IMR-90 (cell line): ENCODE results near the gene EPHA2. TPM values are rescaled to one million over a fixed set of nuclear protein-coding genes. Genes with fewer than 3 reads are reported as not detected.

Experiments used
- ATAC-seq: fragments of 200-7000 bp; cut with Tn5 transposase; 2 replicates; pipeline ENCODE4 v1.9.1; 2020; ENCODE audit warnings: low read depth, mild to moderate bottlenecking, moderate library complexity
- BruUV-seq: library from RNA; stranded (reverse); fragments of 400-500 nt; replicated peaks from 2 replicates; lab custom pipeline; 2021; lab: Mats Ljungman, UMichigan
- CTCF ChIA-PET: fragments of 300-600 bp; formaldehyde crosslinking; extraction: SDS; loops from one replicate; lab custom pipeline; 2021; ENCODE audit warnings: antibody characterized with exemption; lab: Yijun Ruan, JAX
- POLR2A ChIA-PET: fragments of 300-600 bp; sonication (Branson Sonifier 250); formaldehyde crosslinking; loops from one replicate; lab custom pipeline; 2022; ENCODE audit warnings: antibody characterized with exemption; ENCODE audit not compliant: unreplicated experiment; lab: Charles Lee
- DNase-seq: peaks from one replicate; pipeline ENCODE4 v3.0.0; 2013
- H2AFZ ChIP-seq: replicated peaks from 2 replicates; pipeline ENCODE3; 2013; ENCODE audit warnings: low read length, mild to moderate bottlenecking; ENCODE audit not compliant: poor library complexity
- H2AK5ac ChIP-seq: 2 replicates; pipeline ENCODE4 v1.6.1; 2013; ENCODE audit warnings: low read depth, low read length, inconsistent platforms
- H2AK9ac ChIP-seq: replicated peaks from 2 replicates; pipeline ENCODE3; 2013; ENCODE audit warnings: mild to moderate bottlenecking, low read depth, low read length, moderate library complexity; ENCODE audit not compliant: poor library complexity
- H2BK120ac ChIP-seq: 2 replicates; pipeline ENCODE4 v1.6.1; 2013; ENCODE audit warnings: low read depth, low read length, inconsistent platforms
- H2BK15ac ChIP-seq: 3 replicates; pipeline ENCODE4 v1.6.1; 2013; ENCODE audit warnings: low read depth, low read length, inconsistent platforms
- H2BK20ac ChIP-seq: 2 replicates; pipeline ENCODE4 v1.6.1; 2013; ENCODE audit warnings: low read depth, mild to moderate bottlenecking, inconsistent platforms, low read length, moderate library complexity
- H2BK5ac ChIP-seq: 2 replicates; pipeline ENCODE4 v1.6.1; 2013; ENCODE audit warnings: mild to moderate bottlenecking, low read depth, low read length, inconsistent platforms; ENCODE audit not compliant: poor library complexity, severe bottlenecking
- H3K14ac ChIP-seq: replicated peaks from 2 replicates; pipeline ENCODE4 v1.6.1; 2013; ENCODE audit warnings: low read depth, low read length, inconsistent platforms
- H3K18ac ChIP-seq: 2 replicates; pipeline ENCODE4 v1.6.1; 2013; ENCODE audit warnings: low read depth, low read length, control low read depth
- H3K23ac ChIP-seq: 2 replicates; pipeline ENCODE4 v1.6.1; 2013; ENCODE audit warnings: low read depth, low read length, inconsistent platforms
- H3K27ac ChIP-seq: 2 replicates; pipeline ENCODE4 v1.5.1; 2013; ENCODE audit warnings: mild to moderate bottlenecking, control low read depth, low read length; ENCODE audit not compliant: insufficient read depth
- H3K27me3 ChIP-seq: 2 replicates; pipeline ENCODE4 v1.6.1; 2013; ENCODE audit warnings: low read length; ENCODE audit not compliant: control insufficient read depth, insufficient read depth
- H3K36me3 ChIP-seq: 2 replicates; pipeline ENCODE4 v1.6.1; 2013; ENCODE audit warnings: low read length, mixed read lengths; ENCODE audit not compliant: control insufficient read depth, insufficient read depth
- H3K4ac ChIP-seq: 2 replicates; pipeline ENCODE4 v1.6.1; 2013; ENCODE audit warnings: low read depth, low read length, inconsistent platforms
- H3K4me1 ChIP-seq: 2 replicates; pipeline ENCODE4 v1.6.1; 2013; ENCODE audit warnings: low read length, mixed read lengths; ENCODE audit not compliant: control insufficient read depth, insufficient read depth
- H3K4me2 ChIP-seq: 2 replicates; pipeline ENCODE4 v1.6.1; 2013; ENCODE audit warnings: low read depth, mild to moderate bottlenecking, control low read depth, low read length, moderate library complexity
- H3K4me3 ChIP-seq: 2 replicates; pipeline ENCODE4 v1.5.1; 2013; ENCODE audit warnings: low read depth, mild to moderate bottlenecking, control low read depth, low read length, moderate library complexity; ENCODE audit not compliant: insufficient read depth
- H3K56ac ChIP-seq: 2 replicates; pipeline ENCODE4 v1.6.1; 2013; ENCODE audit warnings: low read length, inconsistent platforms; ENCODE audit not compliant: insufficient read depth; ENCODE audit errors: extremely low read depth
- H3K79me1 ChIP-seq, 2 experiments: 2 replicates each; pipeline ENCODE4 v1.6.1; 2013; ENCODE audit warnings: low read length in 2 of 2, inconsistent platforms in 1 of 2, low read depth in 1 of 2
- H3K9ac ChIP-seq: 2 replicates; pipeline ENCODE4 v1.6.1; 2013; ENCODE audit warnings: low read depth, low read length, control low read depth
- H3K9me1 ChIP-seq: 2 replicates; pipeline ENCODE4 v1.6.1; 2013; ENCODE audit warnings: low read length, inconsistent platforms; ENCODE audit not compliant: insufficient read depth
- H3K9me3 ChIP-seq: 2 replicates; pipeline ENCODE4 v1.6.1; 2013; ENCODE audit warnings: low read length; ENCODE audit not compliant: control insufficient read depth, insufficient read depth
- H4K20me1 ChIP-seq: 2 replicates; pipeline ENCODE4 v1.6.1; 2013; ENCODE audit warnings: low read length, inconsistent platforms; ENCODE audit not compliant: insufficient read depth
- H4K5ac ChIP-seq: 2 replicates; pipeline ENCODE4 v1.6.1; 2013; ENCODE audit warnings: mild to moderate bottlenecking, low read depth, low read length, control low read depth
- H4K8ac ChIP-seq, 2 experiments: 2 replicates each; pipeline ENCODE4 v1.6.1; 2013; ENCODE audit warnings: low read depth in 2 of 2, low read length in 2 of 2, control low read depth in 1 of 2, inconsistent platforms in 1 of 2
- H4K91ac ChIP-seq: 2 replicates; pipeline ENCODE4 v1.6.1; 2013; ENCODE audit warnings: low read depth, low read length, inconsistent platforms; ENCODE audit not compliant: insufficient read depth
- NFE2L2 ChIP-seq: fragments of 150-350 bp; IDR thresholded peaks from 2 replicates; pipeline ENCODE4 v1.6.1; 2016; ENCODE audit warnings: low read depth, mild to moderate bottlenecking, low read length
- POLR2A ChIP-seq: IDR thresholded peaks from 2 replicates; pipeline ENCODE4 v1.6.1; 2012; ENCODE audit warnings: mild to moderate bottlenecking, low read depth, low read length
- WGBS, 2 experiments: methylation state at CpG; one replicate each; pipeline versions ENCODE4 v1.1.5 to v1.1.7; 2013; ENCODE audit warnings: missing lambda C conversion rate in 2 of 2; ENCODE audit not compliant: insufficient read length in 1 of 2; ENCODE audit errors: extremely low coverage in 2 of 2; 5-methylcytosine and 5-hydroxymethylcytosine counted together
- dilution Hi-C: fragments of 300-500 bp; cut with HindIII; formaldehyde crosslinking; loops from one replicate; pipeline ENCODE4 v1.14.3; 2018; ENCODE audit warnings: low sequenced_read_pairs; ENCODE audit not compliant: unreplicated experiment
- in situ Hi-C: fragments of 300-500 bp; cut with MboI; formaldehyde crosslinking; loops from 3 replicates; pipeline ENCODE4 v1.14.3; 2019; ENCODE audit warnings: low sequenced_read_pairs, inconsistent platforms, mixed read lengths
- intact Hi-C: fragments of 100-400 bp; cut with micrococcal nuclease; formaldehyde crosslinking; loops from 2 replicates; pipeline ENCODE4 v1.10.0; 2022
- polyA plus RNA-seq, 3 experiments: library from polyadenylated mRNA; depleted of rRNA; stranded (reverse); fragments of >200 nt; gene quantifications; 2 replicates each; pipeline ENCODE4 v1.2.3, GENCODE V29; 2012; ENCODE audit warnings: low replicate concordance in 1 of 3
- total RNA-seq: library from RNA; depleted of rRNA; stranded (reverse); fragments of >200 nt; gene quantifications from 2 replicates; pipeline ENCODE4 v1.2.3, GENCODE V29; 2012

The EPHA2 gene
- total and polyA plus RNA-seq, 2 of the 4 experiments (the other 2 are of a cell fraction): 24.0 to 72.6 TPM

DNA sequence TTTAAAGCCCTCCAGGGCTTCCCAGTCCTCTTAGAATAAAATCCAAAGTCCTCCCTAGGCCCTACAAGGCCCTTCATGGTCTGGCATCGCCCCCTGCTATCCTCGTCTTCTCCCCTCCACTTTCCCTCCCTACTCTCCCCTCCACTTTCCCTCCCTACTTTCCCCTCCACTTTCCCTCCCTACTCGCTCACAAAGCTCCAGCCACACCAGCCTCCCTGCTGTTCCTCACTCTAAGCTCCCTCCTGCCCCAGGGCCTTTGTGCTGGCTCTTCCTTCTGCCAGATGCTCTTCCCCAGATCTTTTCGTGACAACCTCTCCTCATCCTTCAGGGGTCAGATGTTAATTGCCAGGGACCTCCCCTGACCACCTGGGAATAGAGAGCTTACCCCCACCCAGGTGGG lies 43.8 kb upstream of the EPHA2 start:
- no peaks in the 10 kb centered on the region for H3K9me1 ChIP-seq
- no peak overlapping the region for H3K18ac ChIP-seq
- no peaks in the 10 kb centered on the region for H3K9me3 ChIP-seq
- H2BK20ac ChIP-seq: no peak overlapping the region
- H3K56ac ChIP-seq: no peak overlapping the region
- in situ Hi-C loops: loop anchor here (25.0 kb wide), 1 partner anchor 412 kb away; no protein-coding TSS in a partner anchor
- no peak overlapping the region for H4K91ac ChIP-seq
- H3K23ac ChIP-seq: no peak overlapping the region
- H3K27me3 ChIP-seq: no peaks in the 10 kb centered on the region
- no peak overlapping the region for H3K14ac ChIP-seq
- H2BK15ac ChIP-seq: no peak overlapping the region
- no TSS peak for BruUV-seq
- H2AFZ ChIP-seq: no peak overlapping the region
- H3K79me1 ChIP-seq: peaks cover 0 to 7% of the 10 kb centered on the region in 2 experiments; a peak in 3 of 4 replicates
- no peaks in the 10 kb centered on the region; the same call in 1 of the 2 replicates for H4K20me1 ChIP-seq
- 84% methylated on average over 4 of the region's 4 CpGs; no CpG with 5 or more reads in 1 of the 2 experiments for WGBS, 2 experiments
- H2AK5ac ChIP-seq: no peak overlapping the region
- dilution Hi-C loops: no loop called here
- intact Hi-C loops: no loop called here
- TF ChIP-seq NFE2L2: no peak
- TF ChIP-seq POLR2A: no peak
- no peak overlapping the region for H4K8ac ChIP-seq
- DNase-seq (no peak), ATAC-seq (no peak)
- H3K4me3 ChIP-seq: no peak overlapping the region
- H2BK5ac ChIP-seq: no peak overlapping the region
- H3K27ac ChIP-seq: no peak overlapping the region
- H3K4me2 ChIP-seq: no peak overlapping the region
- H3K4ac ChIP-seq: no peak overlapping the region
- H2BK120ac ChIP-seq: no peak overlapping the region
- no peak overlapping the region for H3K9ac ChIP-seq
- no peak overlapping the region for H2AK9ac ChIP-seq
- H4K5ac ChIP-seq: no peak overlapping the region
- ChIA-PET POLR2A (no interaction called here), CTCF (no interaction called here)
- H3K36me3 ChIP-seq: peaks cover 6% of the 10 kb centered on the region
- no peaks in the 10 kb centered on the region for H3K4me1 ChIP-seq
